ENCODE measurements around the gene HSPB7. TPM values are rescaled to one million over a fixed set of nuclear protein-coding genes. Genes with fewer than 3 reads are reported as not detected.
"Not testable (repeated sequence)": the region's sequence is repeated elsewhere in the genome, so short reads cannot be mapped to it uniquely, and the experiment has no call there.

The HSPB7 gene
- total and polyA plus RNA-seq, 12 donors = 4,333 to 6,425 (median 4,947) TPM

- Histone ChIP-seq H3K4me3 (no peak overlapping the region), H3K9me3 (no peaks in the 10 kb centered on the region), H3K27ac (no peak overlapping the region), H3K36me3 (no peaks in the 10 kb centered on the region), H3K4me1 (peaks cover 0 to 7% (median 0%) of the 10 kb centered on the region in 9 donors), H3K27me3 (no peaks in the 10 kb centered on the region)
- WGBS, 2 donors = 80 to 86% methylated on average over 7 of the region's 7 CpGs
- no peak for TF ChIP-seq CTCF (IDR thresholded peaks at IDR 0.05)
- intact Hi-C loops (cut with DNase I) = loop anchor here in 8 of 10 donors (1.0 to 5.0 kb wide), 4 partner anchors 46 to 263 kb away; no protein-coding TSS in a partner anchor
- DNase-seq (no peak), ATAC-seq (no peak)
Measured at GRCh38 chr1:16054598-16055540, 37.0 kb upstream of the HSPB7 start.

- Histone ChIP-seq H3K4me3 (no peak overlapping the region), H3K27me3 (peaks cover 0 to 3% (median 0%) of the 10 kb centered on the region in 7 donors), H3K36me3 (no peaks in the 10 kb centered on the region), H3K4me1 (peaks cover 0 to 9% (median 2%) of the 10 kb centered on the region in 9 donors), H3K27ac (no peak overlapping the region), H3K9me3 (no peaks in the 10 kb centered on the region)
- no peak for TF ChIP-seq CTCF (IDR thresholded peaks at IDR 0.05)
- 58 to 79% methylated on average over 6 to 8 of the region's 8 CpGs for WGBS, 2 donors
- ATAC-seq (no peak), DNase-seq (no peak)
- intact Hi-C loops (cut with DNase I) = loop anchor here in 4 of 10 donors (2.0 to 5.0 kb wide), 3 partner anchors 45 to 262 kb away; no protein-coding TSS in a partner anchor
Measured at GRCh38 chr1:16053781-16054502, 36.1 kb upstream of the HSPB7 start.

- H3K4me3 ChIP-seq, H3K27ac ChIP-seq, ATAC-seq, H3K36me3 ChIP-seq, DNase-seq, H3K27me3 ChIP-seq, H3K9me3 ChIP-seq: not testable (repeated sequence)
- peaks cover 0 to 15% (median 7%) of the 10 kb centered on the region in 9 donors for H3K4me1 ChIP-seq
- WGBS, 2 donors = 86 to 87% methylated on average over 12 of the region's 12 CpGs
- intact Hi-C loops (cut with DNase I) = loop anchor here in 3 of 10 donors (5.0 kb wide), 2 partner anchors 45 to 260 kb away; no protein-coding TSS in a partner anchor
Measured at GRCh38 chr1:16051949-16052348, 34.1 kb upstream of the HSPB7 start.

GRCh38 chr1:16051039-16051438 is 33.2 kb upstream of the HSPB7 start:
- 83 to 86% methylated on average over 3 of the region's 3 CpGs for WGBS, 2 donors
- intact Hi-C loops (cut with DNase I) = loop anchor here in 3 of 10 donors (5.0 kb wide), 2 partner anchors 44 to 259 kb away; no protein-coding TSS in a partner anchor
- H3K27me3 ChIP-seq = peaks cover 0 to 8% (median 0%) of the 10 kb centered on the region in 7 donors
- H3K9me3 ChIP-seq = no peaks in the 10 kb centered on the region
- no peak for TF ChIP-seq CTCF (IDR thresholded peaks at IDR 0.05)
- no peaks in the 10 kb centered on the region for H3K36me3 ChIP-seq
- peaks cover 0 to 12% (median 7%) of the 10 kb centered on the region in 9 donors for H3K4me1 ChIP-seq
- ATAC-seq (no peak), DNase-seq (no peak)
- no peak overlapping the region for H3K4me3 ChIP-seq
- H3K27ac ChIP-seq = no peak overlapping the region
